Dedifferentiated amniotic fluid mesenchymal stem cell (primary cell): ENCODE measurements around the gene ABCA1.
"Not testable (repeated sequence)": the region's sequence is repeated elsewhere in the genome, so short reads cannot be mapped to it uniquely, and the experiment has no call there.

Experiments used
- DNase-seq: peaks from one replicate; pipeline ENCODE4 v3.0.0-alpha.2; 2016; ENCODE audit errors: extremely low spot score

Gene ABCA1

DNA sequence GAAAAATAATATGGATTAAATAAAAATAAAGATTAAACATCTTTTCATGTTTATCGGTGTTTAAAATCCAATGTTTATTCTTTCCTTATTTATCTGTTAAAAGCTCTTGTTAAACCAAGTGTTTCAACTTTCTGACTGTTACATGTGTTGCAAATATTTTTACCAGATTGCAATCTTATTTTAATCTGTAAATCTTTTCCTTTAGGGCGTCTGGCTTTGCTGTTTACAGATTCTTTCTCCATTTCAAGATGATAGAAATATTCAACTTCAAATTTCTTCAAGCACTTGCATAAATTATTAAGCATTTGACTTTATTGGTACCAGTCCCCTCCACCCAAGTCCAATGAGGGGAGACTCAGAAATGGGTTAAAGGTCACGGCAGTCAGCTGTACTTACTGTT lies 16.9 kb upstream of the ABCA1 start:
- no peak for DNase-seq

DNA sequence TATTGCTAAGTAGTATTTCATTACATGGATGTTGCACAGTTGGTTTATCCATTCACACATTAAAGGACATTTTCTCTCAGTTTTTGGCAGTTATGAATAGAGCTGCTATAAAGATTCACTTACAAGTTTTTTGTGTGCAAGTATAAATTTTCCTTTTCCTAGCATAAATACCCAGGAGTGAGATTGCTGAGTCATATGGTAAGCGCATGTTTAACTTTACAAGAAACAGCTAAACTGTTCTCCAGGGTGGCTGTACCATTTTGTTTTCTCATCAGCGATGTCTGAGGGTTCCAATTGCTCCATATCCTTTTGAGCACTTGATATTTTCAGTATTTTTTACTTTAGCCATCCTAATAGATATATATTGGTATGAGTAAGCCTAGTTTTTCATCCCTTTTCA lies 16.4 kb upstream of the ABCA1 start:
- peak; percentile 73 for DNase-seq

DNA sequence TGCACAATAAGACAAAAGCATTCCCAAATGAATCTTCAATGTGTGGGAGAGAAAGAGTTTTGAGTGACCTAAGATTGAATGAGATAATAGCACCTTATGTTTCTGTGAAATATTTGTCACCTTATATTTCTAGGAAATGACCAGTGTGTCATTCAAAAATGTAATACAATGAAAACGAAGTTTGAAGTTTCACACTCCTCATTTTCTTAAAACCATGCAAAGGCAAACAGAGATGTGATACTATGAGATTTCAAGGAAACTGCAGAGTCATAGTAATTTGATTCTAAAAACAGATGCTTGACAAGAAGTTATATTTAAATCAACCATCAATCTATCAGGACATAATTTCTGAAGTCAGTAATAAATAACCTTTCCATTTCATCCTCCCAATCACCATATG lies 13.6 kb upstream of the ABCA1 start:
- DNase-seq: no peak

DNA sequence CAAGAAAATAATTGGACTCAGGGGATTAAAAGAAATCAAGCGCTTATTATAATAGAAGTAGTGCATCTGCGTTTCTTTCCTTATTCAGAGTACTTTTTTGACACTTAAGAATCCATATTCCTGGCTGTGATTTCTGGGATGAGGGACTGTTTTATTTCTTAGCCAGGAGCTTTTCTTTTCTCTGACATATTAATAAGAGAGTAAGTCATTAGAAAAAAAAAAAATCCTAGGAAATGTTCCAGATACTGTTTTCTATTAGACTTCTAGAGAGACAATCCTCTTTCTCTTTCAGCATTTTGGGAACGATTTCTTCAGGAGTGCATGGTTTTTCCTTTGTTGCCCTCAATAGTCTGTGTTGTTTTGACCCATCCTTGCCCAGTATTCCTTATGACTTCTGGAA lies 8.3 kb upstream of the ABCA1 start:
- no peak for DNase-seq

DNA sequence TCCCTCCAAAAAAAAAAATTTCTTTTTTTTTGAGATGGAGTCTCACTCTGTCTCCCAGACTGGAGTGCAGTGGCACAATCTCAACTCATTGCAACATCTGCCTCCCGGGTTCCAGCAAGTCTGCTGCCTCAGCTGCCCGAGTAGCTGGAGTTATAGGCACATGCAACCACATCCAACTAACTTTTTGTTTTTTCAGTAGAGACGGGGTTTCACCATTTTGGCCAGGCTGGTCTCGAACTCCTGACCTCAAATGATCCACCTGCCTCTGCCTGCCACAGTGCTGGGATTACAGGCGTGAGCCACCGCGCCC lies 7.5 kb upstream of the ABCA1 start:
- DNase-seq: not testable (repeated sequence)

DNA sequence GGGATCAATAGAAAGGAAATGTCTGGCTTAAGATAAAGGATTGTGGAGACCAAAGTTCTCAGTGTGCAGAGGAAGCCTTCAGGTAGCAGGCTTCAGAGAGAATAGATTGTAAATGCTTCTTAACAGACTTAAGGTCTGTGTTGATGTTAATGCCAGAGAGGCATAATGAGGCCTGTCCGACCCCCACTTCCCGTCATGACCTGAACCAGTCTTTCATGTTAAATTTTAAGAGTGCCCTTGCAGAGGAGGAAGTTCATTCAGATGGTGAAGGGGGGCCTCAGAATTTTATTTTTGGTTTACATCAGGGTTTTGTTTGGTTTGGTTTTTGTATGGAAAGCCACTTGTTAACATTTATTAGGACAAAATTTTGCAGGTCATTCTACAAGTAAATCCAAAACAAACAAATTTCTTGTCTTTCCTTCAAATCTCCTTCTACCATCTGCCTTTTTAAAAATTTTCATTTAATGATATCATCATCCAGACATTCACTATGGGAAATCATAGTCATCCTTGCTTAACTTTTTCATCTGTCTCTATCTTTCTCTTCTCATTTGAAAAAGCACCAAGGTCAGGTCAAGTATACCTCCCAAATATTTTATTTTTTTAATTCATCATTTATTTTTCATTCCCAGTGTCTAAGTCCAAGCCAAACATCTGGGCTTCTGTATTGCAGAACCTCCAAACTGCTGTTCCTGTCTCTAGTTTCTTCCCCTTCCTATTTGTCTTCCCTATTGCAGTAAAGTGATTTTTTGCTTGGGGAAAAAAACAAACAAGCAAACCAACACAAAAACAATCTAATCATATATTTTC lies 6.9 kb upstream of the ABCA1 start:
- no peak for DNase-seq

DNA sequence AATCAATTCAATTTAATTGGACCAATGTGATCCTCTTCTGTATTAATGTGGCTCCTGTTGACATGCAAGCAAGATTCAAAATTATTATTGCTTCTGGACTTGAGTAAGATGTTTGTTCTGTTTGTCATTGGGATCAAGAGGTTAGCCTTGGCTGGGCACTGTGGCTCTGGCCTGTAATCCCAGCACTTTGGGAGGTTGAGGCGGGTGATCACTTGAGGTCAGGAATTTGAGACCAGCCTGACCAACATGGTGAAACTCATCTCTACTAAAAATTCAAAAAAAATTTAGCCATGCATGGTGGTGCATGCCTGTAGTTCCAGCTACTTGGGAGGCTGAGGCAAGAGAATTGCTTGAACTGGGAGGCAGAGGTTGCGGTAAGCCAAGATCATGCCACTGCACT lies 5.1 kb upstream of the ABCA1 start:
- not testable (repeated sequence) for DNase-seq

DNA sequence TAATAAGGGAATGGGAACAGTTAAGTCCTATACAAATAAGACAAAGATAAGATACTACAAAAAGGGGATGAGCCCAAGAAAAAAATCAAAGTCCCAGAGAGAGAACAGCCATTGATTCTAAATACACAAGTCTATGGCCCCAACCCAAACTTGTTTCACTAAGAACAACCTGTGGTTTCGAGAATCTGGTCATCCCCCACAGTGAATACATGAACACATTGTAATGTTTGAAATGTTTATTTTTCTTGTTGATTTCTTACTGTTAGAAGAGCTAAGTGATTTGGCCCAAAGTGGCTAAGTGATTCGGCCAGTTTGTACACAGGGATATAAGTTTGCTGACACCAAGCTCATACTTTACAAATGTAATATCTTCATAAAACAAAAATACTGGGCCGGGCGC lies 3.3 kb upstream of the ABCA1 start:
- DNase-seq: no peak

DNA sequence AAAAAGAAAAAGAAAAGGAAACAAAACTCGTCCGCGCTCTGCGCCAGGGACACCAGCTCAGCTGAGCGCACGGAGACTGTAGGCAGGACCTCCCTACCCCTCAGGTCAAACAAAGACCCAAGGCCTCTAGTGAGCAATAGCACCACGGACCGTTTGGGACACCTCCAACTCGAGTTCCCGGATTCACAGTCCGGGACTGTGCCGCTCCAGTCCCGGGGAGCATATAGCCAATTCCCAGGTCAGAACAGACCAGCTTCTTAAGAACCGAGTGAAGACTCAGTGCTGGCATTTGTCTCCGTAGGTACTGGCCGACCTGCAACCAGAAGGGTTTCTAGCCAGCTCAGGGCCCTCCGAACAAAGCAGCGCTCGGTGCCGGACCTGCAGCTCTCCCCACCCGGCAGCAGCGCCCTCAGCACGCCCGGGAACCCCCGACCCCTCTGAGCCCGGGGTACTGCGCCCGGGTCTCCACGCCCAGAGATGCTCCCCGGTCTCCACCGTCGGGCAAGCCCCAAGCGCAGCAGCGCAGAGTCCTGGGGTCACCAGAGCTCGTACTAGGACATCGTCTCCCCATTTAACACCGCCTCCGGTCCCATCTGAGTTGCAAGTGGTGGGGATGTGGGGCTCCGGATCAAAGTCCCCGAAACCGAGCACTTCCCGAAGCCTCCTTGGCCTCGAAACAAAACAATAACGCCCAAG lies 591 bp downstream of the ABCA1 start:
- no peak for DNase-seq

DNA sequence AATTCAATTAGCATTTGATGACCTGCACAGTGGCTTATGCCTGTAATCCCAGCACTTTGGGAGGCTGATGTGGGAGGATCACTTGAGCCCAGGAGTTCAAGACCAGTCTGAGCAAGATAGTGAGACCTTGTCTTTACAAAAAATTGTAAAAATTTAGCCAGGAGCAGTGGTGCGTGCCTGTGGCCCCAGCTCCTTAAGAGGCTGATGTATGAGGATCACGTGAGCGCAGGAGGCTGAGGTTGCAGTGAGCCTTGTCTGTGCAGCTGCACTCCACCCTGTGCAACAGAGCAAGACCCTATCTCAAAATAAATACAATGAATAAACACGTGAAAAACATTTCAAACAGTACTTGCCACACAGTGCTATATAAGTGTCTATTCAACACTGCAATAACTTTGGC lies 4.2 kb downstream of the ABCA1 start:
- no peak for DNase-seq

DNA sequence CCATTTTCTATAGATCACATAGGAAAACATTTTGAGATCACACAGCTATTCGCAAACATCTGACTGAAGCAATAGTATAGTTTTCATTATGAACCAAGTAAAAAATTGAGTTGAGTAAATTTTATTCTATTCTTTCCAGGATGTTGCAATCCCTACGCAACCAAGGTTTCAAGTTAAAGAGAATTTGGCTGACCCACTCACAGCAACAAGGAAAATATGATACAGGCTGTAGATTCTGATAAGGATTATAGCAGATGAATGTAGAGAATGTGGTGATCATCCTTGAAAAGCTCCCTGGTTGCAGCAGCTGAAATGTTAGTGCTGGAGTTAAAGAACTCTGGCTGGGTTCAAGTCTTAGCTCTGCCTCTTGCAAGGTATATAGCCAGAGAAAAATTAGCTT lies 4.7 kb downstream of the ABCA1 start:
- peak; percentile 94 for DNase-seq

DNA sequence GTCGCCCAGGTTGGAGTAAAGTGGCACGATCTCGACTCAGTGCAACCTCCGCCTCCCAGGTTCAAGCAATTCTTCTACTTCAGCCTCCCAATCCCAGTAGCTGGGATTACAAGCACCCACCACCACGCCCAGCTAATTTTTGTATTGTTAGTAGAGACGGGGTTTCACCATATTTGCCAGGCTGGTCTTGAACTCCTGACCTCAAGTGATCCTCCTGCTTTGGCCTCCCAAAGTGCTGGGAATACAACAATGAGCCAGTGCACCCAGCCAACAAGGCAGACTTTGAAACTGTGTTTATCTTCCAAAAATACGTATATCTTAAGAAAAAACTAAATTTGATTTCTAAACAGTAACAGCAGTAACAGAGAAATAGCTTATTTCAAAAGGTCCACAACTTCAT lies 5.2 kb downstream of the ABCA1 start:
- DNase-seq: not testable (repeated sequence)

DNA sequence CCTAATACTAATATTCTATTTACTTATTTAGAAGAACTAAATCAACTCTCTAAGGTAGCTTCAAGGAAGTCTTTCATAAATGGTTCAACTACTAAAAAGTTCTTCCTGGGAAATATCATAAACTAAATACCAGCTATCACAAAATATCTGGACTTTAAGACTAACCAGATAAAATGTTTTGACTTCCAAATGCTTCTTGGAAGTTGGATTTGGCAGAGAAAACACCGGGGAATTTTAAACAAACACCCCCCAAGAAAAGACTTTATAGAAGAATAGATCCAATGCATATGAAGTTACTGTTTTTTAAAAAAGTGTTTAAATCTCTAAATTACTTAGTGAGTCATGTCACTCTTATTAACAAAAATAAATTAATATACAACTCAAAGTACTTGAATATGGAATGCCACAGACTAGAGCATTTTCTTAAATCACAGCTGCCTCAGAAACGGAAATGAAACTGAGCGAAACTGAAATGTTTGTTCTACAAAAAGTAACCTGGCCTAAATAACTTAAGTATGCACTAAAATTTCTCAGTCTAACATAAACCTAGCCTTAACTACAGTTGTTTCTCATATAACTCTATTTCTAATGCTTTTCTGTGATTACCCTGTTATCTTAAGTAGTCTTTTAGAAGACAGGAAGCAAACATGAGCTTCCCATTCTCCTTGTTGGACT lies 6.8 kb downstream of the ABCA1 start:
- no peak for DNase-seq

DNA sequence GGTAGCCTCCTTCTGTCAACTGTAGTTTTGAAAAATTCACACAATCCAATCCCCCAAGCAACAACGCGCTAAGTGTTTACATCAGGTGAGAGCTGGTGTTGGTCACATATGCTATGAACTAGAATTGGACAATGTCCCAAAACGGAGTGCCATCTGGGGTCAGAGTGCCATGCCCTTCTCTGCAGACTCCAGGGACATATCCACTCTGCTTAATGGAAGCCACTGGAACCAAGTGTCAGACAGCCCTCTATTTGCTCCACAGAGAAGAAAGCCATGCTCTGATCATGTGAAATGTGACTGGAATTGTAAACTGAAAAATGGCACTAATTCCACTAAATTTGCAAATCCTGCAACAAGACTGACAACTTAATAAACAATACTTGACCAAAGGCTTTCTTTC lies 12.2 kb downstream of the ABCA1 start:
- no peak for DNase-seq

DNA sequence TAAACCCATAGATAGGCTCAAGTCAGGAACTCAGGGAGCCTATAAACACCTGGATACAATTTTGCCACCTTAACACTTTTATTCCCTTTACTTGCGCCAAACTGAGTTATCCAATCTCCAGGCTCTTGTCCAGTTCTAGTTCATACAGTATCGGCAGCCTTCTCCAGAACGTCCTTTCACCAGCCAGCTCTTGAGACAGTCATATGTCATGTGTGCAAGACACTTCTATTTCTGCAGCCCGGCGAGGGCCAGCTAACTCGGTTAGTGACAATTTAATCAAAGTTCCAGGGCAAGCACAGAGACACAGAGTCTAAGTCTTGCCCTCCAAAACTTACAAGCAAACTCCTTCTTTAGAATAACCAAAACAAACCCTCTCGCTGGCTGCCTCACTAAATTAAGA lies 12.9 kb downstream of the ABCA1 start:
- DNase-seq: no peak

DNA sequence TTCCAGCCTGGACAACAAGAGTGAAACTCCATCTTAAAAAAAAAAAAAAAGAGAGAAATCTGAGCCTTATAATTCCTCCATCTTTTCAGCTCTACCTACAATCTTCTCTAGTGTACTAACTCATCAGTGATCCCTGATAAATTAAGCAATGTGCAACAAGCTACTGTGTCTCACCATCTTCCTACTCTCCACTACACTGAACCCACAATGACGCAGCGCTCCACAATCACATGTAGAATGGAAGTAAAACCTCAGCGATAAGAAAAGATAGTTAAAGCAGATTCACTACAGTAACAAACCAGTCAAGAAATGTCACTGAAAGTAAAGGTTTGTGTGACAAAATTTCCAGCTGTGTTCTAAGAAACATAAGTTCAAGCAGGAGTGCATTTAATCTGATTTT lies 13.5 kb downstream of the ABCA1 start:
- no peak for DNase-seq

DNA sequence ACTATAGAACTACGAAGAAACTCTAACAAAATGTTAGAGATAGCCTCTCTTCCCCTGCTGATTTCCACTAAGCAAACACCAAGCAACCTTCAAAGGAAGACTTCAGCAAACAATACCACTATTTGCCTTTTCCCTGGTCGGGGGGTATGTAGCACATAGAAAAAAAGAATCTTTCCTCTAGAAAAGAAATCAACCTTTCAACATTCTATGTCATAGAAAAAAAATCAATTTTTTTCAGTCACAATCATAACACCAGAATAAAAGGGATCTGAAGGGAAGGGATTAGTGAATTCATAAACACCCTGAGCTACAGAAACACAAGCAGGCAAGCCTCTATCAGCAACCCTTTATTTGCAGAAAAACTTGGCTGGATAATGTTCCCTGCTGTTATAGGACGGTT lies 15.3 kb downstream of the ABCA1 start:
- DNase-seq: no peak

DNA sequence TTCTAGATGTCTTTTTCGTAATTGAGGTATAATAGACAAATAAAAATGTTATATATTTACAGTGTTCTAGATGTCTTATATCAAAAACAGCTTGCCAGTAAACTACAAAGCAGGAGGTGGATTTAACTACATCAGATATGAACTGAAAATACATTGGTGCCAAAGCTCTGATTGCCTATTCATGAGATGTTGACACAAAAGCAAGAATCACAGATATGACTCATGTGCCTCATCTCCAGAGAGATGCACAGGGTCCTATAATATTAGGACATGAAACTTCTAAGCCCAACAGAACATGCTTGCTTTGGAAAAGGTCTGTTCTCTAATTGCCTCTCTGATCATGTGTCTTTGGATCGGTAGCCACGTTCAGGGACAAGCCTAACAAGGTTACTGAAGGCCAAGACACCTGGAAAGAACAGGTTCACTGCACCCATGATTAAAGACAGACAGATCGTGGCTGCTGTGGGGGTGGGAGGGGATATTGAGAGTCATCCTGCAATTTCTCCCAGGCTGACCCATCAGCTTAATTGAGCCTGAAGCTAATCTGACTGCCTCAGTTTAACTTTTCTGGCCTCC lies 16.8 kb downstream of the ABCA1 start:
- DNase-seq: no peak

DNA sequence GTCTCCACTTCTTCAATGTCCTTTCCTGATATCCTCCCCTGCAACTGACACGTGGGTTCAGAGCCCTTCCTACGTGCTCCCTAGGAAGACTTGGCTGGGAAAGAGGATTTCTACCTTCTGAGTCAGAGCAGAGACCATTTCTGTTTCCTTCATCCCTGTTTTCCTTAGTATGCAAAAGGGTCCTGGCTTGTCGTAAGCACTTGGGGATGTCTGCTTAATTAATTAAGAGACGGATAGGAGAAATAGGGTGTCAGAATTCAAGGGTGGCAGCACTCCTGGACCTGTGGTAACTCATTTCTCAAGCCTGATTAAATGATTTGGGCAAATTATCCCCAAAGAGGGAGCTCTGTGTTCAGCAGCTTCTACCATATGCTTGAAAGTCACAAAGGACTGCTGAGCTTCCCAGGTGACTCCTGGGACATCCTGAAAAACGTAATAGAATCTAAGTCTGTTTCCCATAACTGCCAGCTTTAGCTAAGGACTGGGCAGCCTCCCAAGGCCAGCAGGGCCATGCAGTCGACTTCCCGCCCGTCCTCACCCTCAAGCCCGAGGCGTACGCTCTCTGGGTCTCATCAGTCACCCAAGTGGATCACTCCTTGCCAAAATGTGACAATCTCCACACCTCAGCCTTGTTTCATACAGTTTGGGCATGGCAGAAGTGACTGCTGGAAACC lies 20.5 kb downstream of the ABCA1 start:
- peak; percentile 66 for DNase-seq

DNA sequence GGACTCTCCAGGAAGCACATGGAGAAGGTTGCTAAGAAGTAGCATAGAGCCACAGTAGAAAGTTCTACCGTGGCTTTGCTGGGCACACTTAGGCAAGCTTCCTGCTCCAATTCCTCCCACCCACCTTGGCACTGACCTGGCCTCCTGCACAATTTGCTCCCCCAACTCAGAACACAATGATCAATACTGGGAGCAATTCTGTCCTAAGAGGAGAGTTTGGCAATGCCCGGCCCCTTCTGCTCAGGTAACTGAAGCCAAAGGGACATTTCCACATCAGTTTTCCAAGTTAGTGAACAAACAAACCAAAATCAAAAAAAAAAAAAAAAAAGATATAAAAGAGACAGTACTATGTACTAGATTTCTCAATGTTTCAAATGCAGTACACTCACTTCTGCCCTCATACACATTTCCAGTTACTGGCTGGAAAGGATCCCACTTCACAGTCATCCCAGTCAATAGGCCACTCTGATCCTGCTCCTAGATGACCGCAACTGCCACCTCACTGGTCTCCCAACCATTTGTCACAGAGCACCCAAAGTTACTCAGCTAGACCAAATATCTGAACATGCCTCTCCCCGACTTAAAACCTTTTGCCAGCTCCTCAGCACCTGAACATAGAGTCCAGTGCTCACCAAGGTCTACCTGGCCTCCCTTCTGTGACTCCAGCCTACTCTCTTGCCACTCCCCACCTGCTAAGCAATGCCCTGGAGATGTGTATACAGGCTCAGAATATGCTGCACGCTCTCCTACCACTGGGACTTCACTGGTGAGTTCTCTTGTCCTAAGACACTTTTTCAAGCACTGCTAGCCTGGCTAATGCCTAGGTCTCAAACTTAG lies 21.3 kb downstream of the ABCA1 start:
- DNase-seq: no peak

DNA sequence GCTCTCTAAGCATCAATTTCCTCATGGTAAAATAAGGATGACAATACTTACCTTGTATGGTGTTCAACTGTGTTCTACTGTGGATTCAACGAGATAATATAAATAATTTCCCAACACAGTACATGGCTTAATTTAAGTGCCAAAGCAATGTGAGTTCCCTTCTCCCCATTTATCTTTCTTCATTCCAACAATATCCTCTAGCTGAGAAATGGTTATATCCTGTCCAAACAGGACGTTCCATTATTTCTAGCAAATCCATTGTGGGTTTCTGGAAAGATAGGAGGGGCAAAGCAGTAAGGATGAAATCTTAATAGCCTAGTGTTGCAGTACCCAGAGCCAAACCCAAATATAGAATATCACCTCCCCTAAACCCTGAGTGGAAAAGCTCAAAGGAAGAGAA lies 22.0 kb downstream of the ABCA1 start:
- no peak for DNase-seq
